LoVo (cell line): ENCODE results near the gene HECW1.
"Not testable (repeated sequence)": the region's sequence is repeated elsewhere in the genome, so short reads cannot be mapped to it uniquely, and the experiment has no call there.

Experiments
- DNase-seq: peaks from one replicate; pipeline ENCODE4 v3.0.0-alpha.2; 2016; ENCODE audit warnings: low spot score

Gene HECW1

GRCh38 chr7:43467846-43468245, 355.4 kb downstream of the HECW1 start:
- DNase-seq = no peak

- DNase-seq = no peak
Measured at GRCh38 chr7:43469051-43469450, 356.6 kb downstream of the HECW1 start.

DNA sequence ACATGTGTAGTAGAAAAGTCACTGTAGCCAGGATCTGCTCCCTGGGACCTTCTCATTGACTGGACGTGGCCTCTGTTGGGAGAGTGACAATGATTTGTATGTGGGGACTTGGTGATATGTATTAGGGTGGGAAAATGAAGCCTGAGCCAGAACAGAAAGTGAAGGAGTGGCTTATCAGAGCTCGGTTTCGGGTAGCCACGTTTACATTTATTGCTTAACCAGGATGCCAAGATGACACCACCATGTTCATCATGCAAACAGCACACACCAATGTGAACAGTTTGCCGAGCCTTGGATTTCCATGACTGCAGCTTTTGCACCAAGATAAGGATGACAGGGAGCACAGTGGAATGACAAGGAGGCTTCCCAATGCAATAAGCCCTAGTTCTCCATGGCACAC, 357.7 kb downstream of the HECW1 start:
- DNase-seq = no peak

DNA sequence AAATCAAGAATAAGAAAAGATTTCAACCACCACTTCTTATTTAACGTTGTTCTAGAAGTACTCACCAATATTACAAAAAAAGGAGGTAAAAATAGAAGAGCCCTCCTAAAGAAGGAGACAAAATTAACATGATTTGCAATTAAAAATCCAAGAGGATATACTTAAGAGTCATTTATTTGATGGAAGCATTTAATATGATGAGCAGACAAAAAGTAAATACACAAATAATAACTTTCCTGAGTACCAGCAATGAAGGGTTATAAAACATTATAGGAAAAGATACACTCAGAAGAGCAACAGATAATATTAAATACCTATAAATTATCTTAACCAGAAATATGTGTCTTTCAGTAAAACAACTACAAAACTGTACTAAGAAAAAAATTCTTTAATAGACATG, 363.5 kb downstream of the HECW1 start:
- DNase-seq = no peak

DNA sequence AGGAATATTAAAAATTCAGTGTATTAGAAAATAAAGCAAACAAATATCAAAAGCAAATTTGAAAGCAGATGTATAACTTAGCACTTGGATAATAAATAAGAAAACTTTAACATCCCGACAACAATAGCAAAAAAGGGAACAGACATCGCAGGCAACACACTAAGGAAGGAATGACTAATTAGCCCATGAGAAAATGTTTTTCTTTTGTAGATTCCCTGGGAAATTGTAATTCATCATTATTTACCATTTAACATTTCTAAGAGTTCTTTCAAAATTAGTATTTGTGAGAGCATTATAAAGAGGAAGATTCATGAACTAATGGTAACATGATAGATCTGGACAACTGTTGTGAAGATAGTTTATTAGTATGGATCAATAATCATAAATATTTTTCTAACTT, 364.4 kb downstream of the HECW1 start:
- DNase-seq = no peak

- DNase-seq = no peak
Measured at GRCh38 chr7:43479042-43479441, 366.6 kb downstream of the HECW1 start.

GRCh38 chr7:43479543-43479942, 367.1 kb downstream of the HECW1 start:
- no peak for DNase-seq

- DNase-seq = no peak
Measured at GRCh38 chr7:43480581-43480980, 368.1 kb downstream of the HECW1 start.

GRCh38 chr7:43481902-43482678, 369.6 kb downstream of the HECW1 start:
- DNase-seq = no peak

DNA sequence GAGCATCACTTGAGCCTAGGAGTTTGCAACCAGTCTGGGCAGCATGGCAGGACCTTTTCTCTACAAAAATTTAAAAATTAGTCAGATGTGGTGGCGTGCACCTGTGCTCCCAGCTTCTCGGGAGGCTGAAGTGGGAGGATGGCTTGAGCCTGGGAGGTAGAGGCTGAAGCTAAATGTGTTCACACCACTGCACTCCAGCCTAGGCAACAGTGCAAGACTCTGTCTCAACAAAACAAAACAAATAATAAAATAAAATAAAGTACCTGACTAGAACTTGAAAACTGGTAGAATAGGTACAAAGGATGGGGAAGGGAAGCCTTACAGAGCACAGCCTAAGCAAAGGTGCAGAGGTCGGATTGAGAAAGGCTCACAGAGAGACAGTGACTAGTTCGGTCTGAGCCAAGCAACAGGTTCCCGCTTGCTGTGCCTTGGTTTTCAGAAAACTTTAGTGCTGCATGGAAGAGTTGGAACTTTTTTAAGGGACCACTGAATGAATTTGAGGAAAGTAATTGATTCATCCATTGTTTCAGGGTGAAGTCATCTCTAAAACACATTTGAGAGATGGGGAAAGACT, 370.3 kb downstream of the HECW1 start:
- DNase-seq = no peak

DNA sequence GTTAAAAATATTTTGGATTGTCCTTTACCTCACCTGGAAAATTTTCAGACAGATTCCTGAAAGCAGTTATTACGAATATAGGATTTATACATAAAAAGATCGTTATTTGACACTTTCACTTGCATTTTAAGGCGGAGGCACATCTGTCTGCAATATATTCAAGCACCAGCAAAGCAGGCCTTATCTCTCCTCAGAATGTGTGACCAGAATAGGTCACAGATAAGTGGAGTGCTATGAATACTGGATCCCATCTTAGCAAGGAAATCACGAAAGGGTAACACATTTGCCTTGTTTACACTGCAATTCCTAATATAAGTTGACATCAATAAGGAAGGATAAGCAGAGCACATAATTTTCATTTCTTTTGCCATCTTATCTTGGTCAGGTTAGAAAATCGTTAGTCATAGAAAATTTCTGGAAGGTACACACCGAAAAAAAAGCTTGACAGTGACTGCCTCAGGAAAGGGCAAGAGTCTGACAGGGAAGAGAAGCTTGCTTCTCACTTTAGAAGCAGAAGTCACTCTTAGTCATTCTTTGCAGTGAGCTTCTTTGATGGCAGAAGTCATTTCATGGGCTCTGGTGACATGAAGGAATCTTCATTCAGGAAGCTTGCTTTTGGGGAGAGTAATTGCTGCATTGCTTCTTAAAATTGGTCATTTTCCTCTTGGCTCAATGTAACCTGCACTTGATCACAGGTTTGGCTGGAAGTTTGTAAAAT, 372.4 kb downstream of the HECW1 start:
- no peak for DNase-seq

GRCh38 chr7:43485580-43485979, 373.1 kb downstream of the HECW1 start:
- DNase-seq = no peak

DNA sequence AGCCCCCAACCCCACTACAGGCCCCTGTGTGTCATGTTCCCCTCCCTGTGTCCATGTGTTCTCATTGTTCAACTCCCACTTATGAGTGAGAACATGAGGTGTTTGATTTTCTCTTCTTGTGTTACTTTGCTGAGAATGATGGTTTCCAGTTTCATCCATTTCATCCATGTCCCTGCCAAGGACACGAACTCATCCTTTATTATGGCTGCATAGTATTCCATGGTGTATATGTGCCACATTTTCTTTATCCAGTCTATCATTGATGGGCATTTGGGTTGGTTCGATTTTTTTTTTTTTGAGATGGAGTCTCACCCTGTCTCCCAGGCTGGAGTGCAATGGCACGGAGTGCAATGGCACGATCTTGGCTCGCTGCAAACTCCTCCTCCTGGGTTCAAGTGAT, 373.6 kb downstream of the HECW1 start:
- DNase-seq = not testable (repeated sequence)

DNA sequence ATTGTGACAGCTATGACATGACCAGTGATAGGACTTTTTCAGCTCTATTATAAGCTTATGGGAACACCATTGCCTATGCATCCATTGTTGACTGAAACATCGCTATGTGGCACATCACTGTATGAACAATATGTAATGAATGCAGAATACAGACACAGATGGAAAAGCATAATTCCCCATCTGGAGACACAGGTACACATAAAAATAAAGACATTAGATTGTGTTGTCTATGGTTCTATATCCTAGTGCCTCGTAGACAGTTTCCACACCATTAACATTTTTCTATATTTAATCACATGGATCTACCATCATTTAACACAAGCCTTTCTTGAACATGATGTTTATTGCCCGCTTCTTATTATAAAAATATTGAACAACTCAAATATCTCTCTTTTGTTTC, 374.2 kb downstream of the HECW1 start:
- DNase-seq = no peak

- no peak for DNase-seq
Measured at GRCh38 chr7:43487731-43488073, 375.3 kb downstream of the HECW1 start.

- DNase-seq = no peak
Measured at GRCh38 chr7:43489257-43489656, 376.8 kb downstream of the HECW1 start.

DNA sequence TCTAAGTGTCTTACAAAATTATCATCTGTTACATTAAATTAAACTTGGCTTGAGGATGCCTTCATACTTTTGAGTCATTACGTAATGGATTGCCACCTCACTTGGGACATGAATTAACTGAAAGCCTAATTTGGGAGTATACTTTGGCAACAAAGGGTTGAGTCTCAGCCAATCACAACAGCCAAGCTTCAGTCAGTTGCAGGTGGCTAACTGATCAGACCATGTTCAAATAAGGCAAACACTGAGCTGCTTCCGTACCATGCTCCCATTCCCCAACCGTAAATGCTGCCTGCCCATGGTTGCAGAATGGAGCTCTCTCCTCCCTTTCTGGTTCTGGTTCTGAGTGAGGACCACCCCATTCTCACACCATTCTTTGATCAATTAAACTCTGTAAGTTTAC, 377.6 kb downstream of the HECW1 start:
- no peak for DNase-seq

GRCh38 chr7:43491123-43491522, 378.7 kb downstream of the HECW1 start:
- no peak for DNase-seq

GRCh38 chr7:43491984-43492383, 379.5 kb downstream of the HECW1 start:
- peak; percentile 17 for DNase-seq

GRCh38 chr7:43492896-43493295, 380.4 kb downstream of the HECW1 start:
- no peak for DNase-seq

GRCh38 chr7:43495572-43495971, 383.1 kb downstream of the HECW1 start:
- no peak for DNase-seq

- DNase-seq = no peak
Measured at GRCh38 chr7:43496596-43496995, 384.1 kb downstream of the HECW1 start.

DNA sequence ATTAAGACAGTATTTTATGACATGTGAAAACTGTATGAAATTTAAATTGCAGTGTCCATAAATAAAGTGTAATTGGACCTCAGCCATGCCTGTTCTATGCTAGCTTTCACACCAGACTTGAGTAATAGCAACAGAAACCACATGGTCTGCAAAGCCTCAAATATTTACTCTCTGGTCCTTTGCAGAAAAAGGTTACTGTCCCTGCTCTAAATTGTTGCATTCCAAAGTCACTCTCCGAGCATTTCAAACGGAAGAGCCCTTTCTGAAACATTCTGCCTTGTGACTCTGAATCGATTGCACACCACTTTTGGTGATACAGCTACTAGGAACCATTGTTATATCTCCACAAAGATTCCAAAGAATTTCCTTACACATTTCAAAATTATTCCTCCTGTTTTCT, 389.4 kb downstream of the HECW1 start:
- DNase-seq = no peak

- no peak for DNase-seq
Measured at GRCh38 chr7:43502941-43503340, 390.5 kb downstream of the HECW1 start.
